NCI-H748 (cell line): Measurements from ENCODE around the gene GSTT2B.
"Not testable (repeated sequence)": the region's sequence is repeated elsewhere in the genome, so short reads cannot be mapped to it uniquely, and the experiment has no call there.

Experiments used
- DNase-seq: peaks from one replicate; lab custom pipeline; 2025; ENCODE audit not compliant: unreplicated experiment; lab: John Stamatoyannopoulos, UW

Gene GSTT2B

GRCh38 chr22:23961084-23961771, at the start of gene GSTT2B:
TSS of gene GSTT2B (minus strand) at chr22:23961195. CDS start at chr22:23961131, 64 bp downstream.
- not testable (repeated sequence) for DNase-seq

GRCh38 chr22:24010018-24010391, 49.0 kb upstream of the GSTT2B start:
- no peak for DNase-seq

- no peak for DNase-seq
Observed at GRCh38 chr22:24009227-24010017, 48.4 kb upstream of the GSTT2B start.

- no peak for DNase-seq
Observed at GRCh38 chr22:24008381-24009226, 47.6 kb upstream of the GSTT2B start.

- no peak for DNase-seq
Observed at GRCh38 chr22:24008022-24008283, 47.0 kb upstream of the GSTT2B start.

- DNase-seq: no peak
Observed at GRCh38 chr22:24007253-24008021, 46.4 kb upstream of the GSTT2B start.

GRCh38 chr22:24006914-24007214, 45.9 kb upstream of the GSTT2B start:
- no peak for DNase-seq

GRCh38 chr22:24006207-24006913, 45.4 kb upstream of the GSTT2B start:
- no peak for DNase-seq

- no peak for DNase-seq
Observed at GRCh38 chr22:24005201-24005600, 44.2 kb upstream of the GSTT2B start, which contains the start of gene GSTT4. TSS of gene GSTT4 (minus strand) at chr22:24005453. CDS start at chr22:24005356, 97 bp downstream.

GRCh38 chr22:24003887-24004286, 42.9 kb upstream of the GSTT2B start:
- DNase-seq: no peak

- DNase-seq: no peak
Observed at GRCh38 chr22:24002851-24003250, 41.9 kb upstream of the GSTT2B start.

- no peak for DNase-seq
Observed at GRCh38 chr22:24002272-24002671, 41.3 kb upstream of the GSTT2B start.

- no peak for DNase-seq
Observed at GRCh38 chr22:24001314-24001713, 40.3 kb upstream of the GSTT2B start.

GRCh38 chr22:23999779-24000178, 38.8 kb upstream of the GSTT2B start:
- not testable (repeated sequence) for DNase-seq

- DNase-seq: no peak
Observed at GRCh38 chr22:23997092-23997491, 36.1 kb upstream of the GSTT2B start.

GRCh38 chr22:23993581-23994177, 32.7 kb upstream of the GSTT2B start:
- DNase-seq: not testable (repeated sequence)

GRCh38 chr22:23993080-23993479, 32.1 kb upstream of the GSTT2B start:
- DNase-seq: not testable (repeated sequence)

GRCh38 chr22:23989583-23990244, 28.7 kb upstream of the GSTT2B start:
- DNase-seq: not testable (repeated sequence)

GRCh38 chr22:23986538-23987178, 25.7 kb upstream of the GSTT2B start:
- not testable (repeated sequence) for DNase-seq
